Bronchial epithelial cell (primary cell): Measurements from ENCODE around the gene PER3. TPM values are rescaled to one million over a fixed set of nuclear protein-coding genes. Genes with fewer than 3 reads are reported as not detected.

Experiments
- DNase-seq: peaks from one replicate; pipeline ENCODE4 v3.0.0-alpha.2; 2010; ENCODE audit warnings: low read depth
- FAIRE-seq: peaks from 2 replicates; lab custom pipeline; 2011; peaks lifted over from hg19 to GRCh38; lab: Jason Lieb, UNC
- H3K27me3 ChIP-seq: 2 replicates; pipeline ENCODE4 v1.5.1; 2011; ENCODE audit warnings: low read length; ENCODE audit not compliant: control insufficient read depth, insufficient read depth
- H3K36me3 ChIP-seq: 2 replicates; pipeline ENCODE4 v1.5.1; 2011; ENCODE audit warnings: low read length; ENCODE audit not compliant: control insufficient read depth, insufficient read depth
- H3K4me3 ChIP-seq: 2 replicates; pipeline ENCODE4 v1.5.1; 2011; ENCODE audit warnings: mild to moderate bottlenecking, low read depth, low read length, control low read depth
- CTCF ChIP-seq: IDR thresholded peaks from 2 replicates; pipeline ENCODE4 v1.5.1; 2011; ENCODE audit warnings: mild to moderate bottlenecking, moderate library complexity, low read length, control low read depth, inconsistent platforms; ENCODE audit not compliant: insufficient read depth, severe bottlenecking
- total RNA-seq: library from RNA; depleted of rRNA; stranded (reverse); fragments of >200 nt; gene quantifications from 2 replicates; pipeline ENCODE4 v1.2.1, GENCODE V29; 2014

The PER3 gene
- total RNA-seq, 1 donor from 2014 or later, result 4.5 TPM

GRCh38 chr1:7862211-7863060 lies 78.3 kb downstream of the PER3 start:
- no peak for TF ChIP-seq CTCF
- peak; percentile 58 for FAIRE-seq
- H3K4me3 ChIP-seq, result no peak overlapping the region
- no peak for DNase-seq
- H3K36me3 ChIP-seq, result no peaks in the 10 kb centered on the region
- H3K27me3 ChIP-seq, result no peaks in the 10 kb centered on the region

GRCh38 chr1:7863756-7864328 lies 79.8 kb downstream of the PER3 start:
- no peak for TF ChIP-seq CTCF
- H3K4me3 ChIP-seq, result no peak overlapping the region
- DNase-seq (no peak), FAIRE-seq (peak; percentile 60)
- H3K27me3 ChIP-seq, result no peaks in the 10 kb centered on the region
- no peaks in the 10 kb centered on the region for H3K36me3 ChIP-seq

GRCh38 chr1:7865978-7866377 lies 81.9 kb downstream of the PER3 start:
- TF ChIP-seq CTCF, result no peak
- DNase-seq (no peak), FAIRE-seq (no peak)
- Histone ChIP-seq H3K4me3 (no peak overlapping the region), H3K36me3 (no peaks in the 10 kb centered on the region), H3K27me3 (no peaks in the 10 kb centered on the region)

GRCh38 chr1:7868070-7868780 lies 84.1 kb downstream of the PER3 start:
- H3K36me3 ChIP-seq, result no peaks in the 10 kb centered on the region
- no peak for TF ChIP-seq CTCF
- H3K27me3 ChIP-seq, result no peaks in the 10 kb centered on the region
- no peak overlapping the region for H3K4me3 ChIP-seq
- DNase-seq (no peak), FAIRE-seq (no peak)

- Histone ChIP-seq H3K27me3 (no peaks in the 10 kb centered on the region), H3K36me3 (no peaks in the 10 kb centered on the region), H3K4me3 (no peak overlapping the region)
- DNase-seq (no peak), FAIRE-seq (no peak)
- no peak for TF ChIP-seq CTCF
Observed at GRCh38 chr1:7869136-7869920, 85.2 kb downstream of the PER3 start.
